22Rv1 (cell line): ENCODE data around the gene NUP210.

ENCODE experiments used
- H3K27ac ChIP-seq: fragments of 450-650 bp; 2 replicates; pipeline ENCODE4 v1.5.1; 2017
- ZFX ChIP-seq: fragments of 450-650 bp; IDR thresholded peaks from 2 replicates; pipeline ENCODE4 v1.6.1; 2017; ENCODE audit warnings: antibody characterized with exemption, borderline replicate concordance
- TF ChIP-seq, protein P1 (sequence below): fragments of 450-650 bp; IDR thresholded peaks from 2 replicates; pipeline ENCODE4 v1.5.1; 2017; ENCODE audit warnings: mild to moderate bottlenecking

Gene NUP210

DNA sequence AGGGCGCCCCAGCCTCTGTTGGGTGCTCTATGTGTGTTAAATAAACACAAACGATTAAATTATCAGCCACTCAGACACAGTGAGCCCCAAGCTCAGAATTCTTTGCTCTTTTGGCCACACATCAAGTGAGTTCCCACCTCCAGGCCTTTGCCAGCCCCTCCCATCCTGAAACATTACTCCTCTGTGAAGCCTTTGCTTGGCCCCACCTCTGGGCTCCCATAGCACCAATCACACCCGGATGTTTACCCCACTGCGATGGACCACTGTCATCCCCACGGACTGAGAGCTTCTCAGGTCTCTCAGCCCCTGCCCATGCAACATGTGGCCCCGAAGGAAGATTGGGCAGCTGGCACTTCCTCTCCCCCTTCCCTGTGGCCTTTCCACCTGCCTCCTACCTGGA lies 85.1 kb downstream of the NUP210 start:
- TF ChIP-seq, protein P1, sequence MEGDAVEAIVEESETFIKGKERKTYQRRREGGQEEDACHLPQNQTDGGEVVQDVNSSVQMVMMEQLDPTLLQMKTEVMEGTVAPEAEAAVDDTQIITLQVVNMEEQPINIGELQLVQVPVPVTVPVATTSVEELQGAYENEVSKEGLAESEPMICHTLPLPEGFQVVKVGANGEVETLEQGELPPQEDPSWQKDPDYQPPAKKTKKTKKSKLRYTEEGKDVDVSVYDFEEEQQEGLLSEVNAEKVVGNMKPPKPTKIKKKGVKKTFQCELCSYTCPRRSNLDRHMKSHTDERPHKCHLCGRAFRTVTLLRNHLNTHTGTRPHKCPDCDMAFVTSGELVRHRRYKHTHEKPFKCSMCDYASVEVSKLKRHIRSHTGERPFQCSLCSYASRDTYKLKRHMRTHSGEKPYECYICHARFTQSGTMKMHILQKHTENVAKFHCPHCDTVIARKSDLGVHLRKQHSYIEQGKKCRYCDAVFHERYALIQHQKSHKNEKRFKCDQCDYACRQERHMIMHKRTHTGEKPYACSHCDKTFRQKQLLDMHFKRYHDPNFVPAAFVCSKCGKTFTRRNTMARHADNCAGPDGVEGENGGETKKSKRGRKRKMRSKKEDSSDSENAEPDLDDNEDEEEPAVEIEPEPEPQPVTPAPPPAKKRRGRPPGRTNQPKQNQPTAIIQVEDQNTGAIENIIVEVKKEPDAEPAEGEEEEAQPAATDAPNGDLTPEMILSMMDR: no peak
- no peak for TF ChIP-seq ZFX
- H3K27ac ChIP-seq: no peak overlapping the region

DNA sequence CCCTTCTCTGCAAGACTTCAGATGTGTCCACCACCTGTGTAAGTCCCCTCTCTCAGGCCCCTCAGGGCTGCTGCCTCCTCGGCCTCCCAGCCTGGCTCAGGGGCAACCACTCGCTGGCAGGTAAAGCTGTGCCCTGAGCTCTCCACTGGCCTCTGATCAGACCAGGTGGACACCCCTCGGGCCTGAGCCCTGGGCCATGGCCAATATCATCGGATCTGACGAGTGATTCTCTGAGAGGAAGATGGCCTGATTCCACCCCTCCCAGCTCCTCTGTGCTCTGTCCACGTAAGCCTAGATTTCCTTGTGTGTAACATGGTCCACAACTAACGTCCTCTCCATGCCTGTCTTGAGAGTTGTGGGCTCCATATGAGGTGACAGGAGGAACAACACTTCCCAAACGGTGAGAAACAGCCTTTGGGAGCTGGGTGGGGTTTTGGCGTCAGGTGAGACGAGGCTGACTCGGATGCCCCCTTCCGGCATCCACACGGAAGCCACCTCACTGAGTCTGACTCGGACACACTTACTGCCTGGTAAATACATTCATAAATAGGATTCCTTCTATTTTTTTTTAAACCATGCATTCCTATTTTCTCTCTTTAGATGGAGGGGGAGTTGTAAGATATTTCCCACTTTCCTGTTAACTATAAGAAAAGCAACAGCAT lies 86.8 kb downstream of the NUP210 start:
- TF ChIP-seq, protein P1: no peak
- no peak overlapping the region for H3K27ac ChIP-seq

DNA sequence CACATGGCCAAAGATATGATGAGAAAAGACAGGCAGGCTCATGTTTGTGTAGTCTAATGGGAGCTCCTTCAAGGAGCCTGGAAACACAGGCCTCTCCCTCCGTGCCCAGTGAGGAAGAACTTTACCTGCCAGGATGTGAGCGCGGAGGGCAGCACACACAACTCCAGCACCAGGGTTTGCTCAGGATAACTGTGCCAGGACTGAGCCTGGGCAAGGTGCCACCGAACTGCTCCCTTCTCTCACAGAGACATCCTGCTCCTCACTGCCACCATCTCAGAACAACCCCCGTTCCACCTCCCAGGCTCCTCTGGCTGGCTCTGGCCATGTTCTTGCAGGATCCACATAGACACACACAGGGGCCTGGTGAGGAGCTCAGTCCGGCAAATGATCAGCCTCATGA lies 87.4 kb downstream of the NUP210 start:
- TF ChIP-seq, protein P1: no peak
- no peak for TF ChIP-seq ZFX
- no peak overlapping the region for H3K27ac ChIP-seq

DNA sequence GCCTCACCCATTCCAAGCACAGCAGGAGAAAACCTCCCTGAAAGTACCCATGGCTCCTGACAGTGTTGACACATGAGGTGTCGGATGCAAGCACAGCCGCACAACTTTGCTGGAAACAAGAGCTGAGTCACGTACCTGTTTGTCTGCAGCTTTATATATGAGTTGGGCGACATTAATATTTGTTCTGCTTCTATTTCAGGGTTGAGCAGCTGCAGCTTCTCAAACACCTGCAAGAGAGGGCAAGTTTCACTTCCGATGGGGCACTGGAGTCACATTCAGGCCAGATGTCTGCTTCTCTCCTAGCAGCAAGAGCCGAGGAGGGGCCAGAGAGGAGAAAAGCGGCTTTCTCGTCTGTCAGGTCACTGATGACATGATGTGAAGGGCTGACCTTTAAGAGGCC lies 88.0 kb downstream of the NUP210 start:
- no peak for TF ChIP-seq ZFX
- TF ChIP-seq, protein P1: no peak
- H3K27ac ChIP-seq: no peak overlapping the region

DNA sequence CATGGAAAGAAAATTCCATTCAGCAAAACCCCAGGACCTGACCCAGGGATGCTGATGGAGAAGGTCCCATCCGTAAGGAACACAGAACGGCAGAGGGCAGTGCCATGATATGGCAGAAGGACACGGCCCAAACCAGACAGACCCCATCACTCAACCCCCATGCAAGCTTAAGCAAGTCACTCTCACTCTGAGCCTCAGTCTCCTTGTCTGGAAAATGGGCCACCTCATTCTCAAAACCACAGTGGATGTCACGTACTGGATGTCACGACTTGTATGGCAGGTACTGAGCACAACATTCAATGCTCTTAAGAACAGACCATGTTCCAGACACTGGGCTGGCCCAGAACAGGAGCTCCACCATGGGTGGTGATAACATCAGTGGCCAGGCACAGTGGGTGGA lies 90.4 kb downstream of the NUP210 start:
- TF ChIP-seq, protein P1: no peak
- TF ChIP-seq ZFX: no peak
- H3K27ac ChIP-seq: no peak overlapping the region

DNA sequence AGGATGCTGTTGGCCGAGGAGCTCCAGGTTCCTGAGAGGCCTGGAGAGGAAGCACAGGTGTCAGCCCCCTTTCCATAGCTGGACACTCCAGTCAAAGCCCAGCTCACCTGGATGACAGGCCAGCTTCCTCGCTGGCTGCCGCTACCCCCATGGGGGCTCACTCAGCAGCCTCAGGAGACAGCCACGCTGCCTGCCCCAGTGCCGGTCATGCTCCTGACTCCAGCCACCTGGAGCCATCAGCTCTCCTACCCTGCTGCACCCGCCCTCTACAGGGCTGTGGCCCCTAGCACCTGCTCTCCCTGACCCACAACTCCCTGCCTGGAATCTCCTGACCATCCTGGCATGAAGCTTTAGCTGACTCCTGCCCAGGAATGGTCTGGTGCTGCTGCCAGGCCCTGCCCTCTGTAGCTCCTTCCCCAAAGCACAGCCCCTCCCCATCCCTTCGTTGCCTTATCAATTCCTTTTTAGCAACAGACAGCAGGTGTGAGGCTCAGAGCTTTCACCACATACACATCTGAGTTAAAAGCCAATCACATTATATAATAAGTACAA lies 94.2 kb downstream of the NUP210 start:
- no peak overlapping the region for H3K27ac ChIP-seq
- no peak for TF ChIP-seq ZFX
- TF ChIP-seq, protein P1: no peak

DNA sequence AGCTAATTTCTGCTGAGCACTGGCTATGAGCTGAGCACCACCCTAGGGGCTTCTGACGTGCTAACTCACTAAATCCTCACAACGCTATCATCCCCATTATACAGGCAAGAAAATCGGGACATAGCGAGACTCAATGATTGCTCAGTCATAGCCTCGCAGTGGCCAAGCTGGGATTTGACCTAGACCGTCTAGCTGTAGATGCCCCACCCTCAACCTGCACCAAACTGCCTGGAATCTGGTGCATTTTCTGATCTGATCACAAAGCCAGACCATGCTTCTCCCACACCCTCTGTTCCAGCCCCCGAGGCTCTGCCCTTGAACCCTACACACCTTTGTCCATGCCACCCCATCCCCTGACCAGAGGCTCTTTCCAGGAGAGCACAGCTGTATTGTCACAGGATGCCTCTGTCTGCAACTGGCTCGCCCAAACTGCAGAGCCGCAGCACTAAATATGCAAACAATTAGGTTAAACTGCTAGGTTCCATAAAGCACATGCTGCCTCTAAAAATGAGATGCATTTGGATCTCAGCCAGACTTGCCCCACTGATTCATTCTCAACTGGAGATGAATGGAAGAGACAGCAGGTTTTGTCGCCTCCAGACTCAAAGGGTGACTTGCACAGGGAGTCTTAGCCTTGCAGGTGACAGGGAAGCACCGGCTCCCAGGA lies 95.2 kb downstream of the NUP210 start:
- no peak overlapping the region for H3K27ac ChIP-seq

More for the DNA sequence above, 95.2 kb downstream of the NUP210 start:
- TF ChIP-seq, protein P1: no peak
- TF ChIP-seq ZFX: no peak
